GM21515 (cell line): ENCODE measurements around the gene SPAG16.

Experiments
- ATAC-seq: cut with Tn5 transposase; IDR thresholded peaks from one replicate; pipeline ENCODE4 v1.9.1; 2021; ENCODE audit not compliant: unreplicated experiment

Gene SPAG16

GRCh38 chr2:214064471-214064870 lies 780.2 kb downstream of the SPAG16 start:
- no peak for ATAC-seq

- ATAC-seq, result no peak
Measured at GRCh38 chr2:214066862-214067261, 782.6 kb downstream of the SPAG16 start.

DNA sequence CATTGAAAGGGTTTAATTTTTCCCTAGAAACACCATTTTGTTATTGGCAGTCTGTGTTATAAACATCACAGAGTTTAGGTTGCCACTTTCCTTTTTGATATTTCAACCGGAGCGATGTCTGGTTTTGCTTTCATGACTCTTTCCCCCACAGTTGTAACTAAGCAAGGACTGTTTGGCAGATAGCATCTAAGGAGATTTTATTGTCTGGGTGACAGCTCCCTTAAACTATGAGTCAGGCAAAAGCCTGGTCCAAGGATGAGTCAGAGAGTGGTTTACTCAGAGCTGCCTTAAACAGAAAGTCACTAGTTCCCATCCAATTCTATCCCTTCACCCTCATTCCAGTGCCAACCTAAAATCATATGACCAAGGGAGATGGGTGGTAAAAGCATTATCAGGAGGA lies 785.0 kb downstream of the SPAG16 start:
- ATAC-seq, result no peak

DNA sequence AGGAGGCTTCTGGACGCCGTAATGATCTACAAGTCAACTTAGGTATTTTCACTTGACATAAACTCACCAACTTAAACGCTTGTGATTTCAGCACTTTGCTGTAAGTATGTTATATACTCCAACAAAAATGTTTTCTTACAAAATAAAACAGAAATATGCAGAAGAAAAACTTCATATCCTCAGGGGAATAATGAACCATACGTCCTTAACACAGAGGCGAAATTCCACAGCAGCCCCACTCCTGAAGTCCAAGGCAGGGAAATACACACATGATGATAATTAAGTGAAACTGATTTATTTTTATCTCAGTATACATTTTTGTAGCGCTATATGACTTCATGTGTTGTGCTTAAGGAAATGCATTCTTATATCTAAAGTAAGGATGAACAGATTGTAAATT lies 791.2 kb downstream of the SPAG16 start:
- ATAC-seq, result no peak

GRCh38 chr2:214076527-214076926 lies 792.3 kb downstream of the SPAG16 start:
- no peak for ATAC-seq

- no peak for ATAC-seq
Measured at GRCh38 chr2:214077727-214078126, 793.5 kb downstream of the SPAG16 start.

DNA sequence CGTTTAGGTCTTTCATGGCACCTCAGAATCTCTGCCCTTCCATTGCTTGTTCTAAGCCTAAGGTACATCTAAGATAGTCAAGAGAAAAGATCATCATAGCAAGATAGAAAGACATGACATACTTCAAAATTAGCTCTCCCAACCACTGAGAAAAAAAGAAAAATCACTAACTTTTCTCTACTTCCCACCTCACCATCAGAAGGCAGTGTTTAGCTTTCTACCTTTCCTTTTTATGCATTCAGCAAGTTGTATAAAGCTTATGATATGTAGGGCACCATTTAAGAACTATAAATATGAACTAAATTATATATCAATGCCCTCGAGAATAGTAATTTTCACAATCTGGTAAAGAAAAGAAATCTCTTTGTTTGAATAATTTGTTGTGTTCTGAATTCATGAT lies 794.8 kb downstream of the SPAG16 start:
- no peak for ATAC-seq

- ATAC-seq, result no peak
Measured at GRCh38 chr2:214088536-214088935, 804.3 kb downstream of the SPAG16 start.

DNA sequence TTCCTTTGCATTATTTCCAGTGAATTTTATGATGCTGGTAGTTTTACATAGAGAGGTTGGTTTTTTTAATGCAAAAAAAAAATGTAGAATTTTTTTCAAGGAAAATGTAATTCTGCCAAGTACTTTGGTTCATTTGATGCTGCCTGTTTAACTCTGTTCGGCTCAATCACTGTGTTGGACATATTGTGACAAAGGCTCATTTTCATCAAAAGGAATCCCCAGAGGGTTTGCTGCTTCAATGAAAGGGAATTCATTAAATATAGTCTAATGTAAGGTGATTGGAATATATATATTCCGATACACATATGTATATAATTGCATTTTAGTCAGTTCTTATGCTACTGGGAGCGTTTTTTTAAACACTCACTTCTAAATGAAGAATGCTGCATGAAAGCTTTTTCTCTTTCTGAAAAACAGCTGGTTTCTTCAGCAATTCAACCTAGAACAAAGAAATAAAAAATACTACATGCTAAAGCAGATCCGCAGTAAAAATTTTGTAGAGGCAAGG lies 812.0 kb downstream of the SPAG16 start:
- ATAC-seq, result no peak

- ATAC-seq, result no peak
Measured at GRCh38 chr2:214098811-214099210, 814.5 kb downstream of the SPAG16 start.

GRCh38 chr2:214100488-214100887 lies 816.2 kb downstream of the SPAG16 start:
- no peak for ATAC-seq

DNA sequence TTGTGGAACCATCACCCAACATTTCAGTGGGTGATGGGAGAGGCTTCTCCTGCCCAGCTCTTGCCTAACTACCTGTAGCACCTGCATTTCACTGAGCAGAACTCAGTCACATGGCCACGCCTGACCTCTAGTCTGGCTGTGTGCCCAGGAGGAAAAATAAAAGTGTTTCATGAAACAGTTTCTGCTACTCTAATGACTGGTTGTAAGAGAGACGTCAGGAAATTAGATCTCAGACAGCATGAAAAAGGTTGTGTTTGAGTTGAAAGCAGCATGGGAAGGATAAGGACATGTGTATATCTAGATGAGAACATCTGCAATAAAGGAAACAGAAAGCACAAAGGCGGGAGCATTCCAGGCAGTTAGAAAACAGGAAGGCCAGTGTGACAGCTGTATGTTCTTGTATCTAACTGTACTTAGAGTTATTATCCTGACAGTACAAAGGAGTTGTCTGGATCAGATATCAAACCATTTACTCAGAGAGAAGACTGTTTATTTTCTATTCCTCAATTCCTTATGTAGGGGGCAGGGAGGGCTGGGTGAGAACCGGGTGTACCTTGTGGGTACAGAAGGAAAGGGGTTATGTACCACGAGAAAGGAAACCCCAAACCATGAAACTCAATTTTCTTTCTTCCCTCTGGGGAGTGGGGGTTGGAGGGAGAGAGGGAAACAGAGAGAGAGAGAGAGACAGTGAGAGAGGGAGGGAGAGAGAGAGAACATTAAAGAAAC lies 819.2 kb downstream of the SPAG16 start:
- no peak for ATAC-seq

GRCh38 chr2:214104219-214104618 lies 820.0 kb downstream of the SPAG16 start:
- ATAC-seq, result no peak

DNA sequence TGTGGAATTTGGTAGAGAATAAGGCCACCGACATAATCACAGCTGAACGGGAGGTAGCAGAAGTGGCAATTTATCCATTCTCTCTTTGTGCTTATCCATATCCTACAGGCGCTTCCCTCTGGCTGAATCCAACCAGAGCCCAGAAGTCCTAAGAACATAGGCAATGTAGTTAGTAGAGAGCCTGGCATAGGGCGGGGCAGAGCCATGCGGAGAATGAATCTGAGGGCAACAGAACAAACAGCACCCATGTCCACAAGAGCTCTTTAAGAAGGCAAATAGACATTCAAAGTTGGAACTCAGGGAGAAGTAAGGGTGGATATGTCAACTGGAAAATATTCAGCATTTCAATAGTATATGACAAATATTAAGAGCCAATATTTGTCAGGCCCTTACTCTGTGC lies 820.7 kb downstream of the SPAG16 start:
- ATAC-seq, result no peak

DNA sequence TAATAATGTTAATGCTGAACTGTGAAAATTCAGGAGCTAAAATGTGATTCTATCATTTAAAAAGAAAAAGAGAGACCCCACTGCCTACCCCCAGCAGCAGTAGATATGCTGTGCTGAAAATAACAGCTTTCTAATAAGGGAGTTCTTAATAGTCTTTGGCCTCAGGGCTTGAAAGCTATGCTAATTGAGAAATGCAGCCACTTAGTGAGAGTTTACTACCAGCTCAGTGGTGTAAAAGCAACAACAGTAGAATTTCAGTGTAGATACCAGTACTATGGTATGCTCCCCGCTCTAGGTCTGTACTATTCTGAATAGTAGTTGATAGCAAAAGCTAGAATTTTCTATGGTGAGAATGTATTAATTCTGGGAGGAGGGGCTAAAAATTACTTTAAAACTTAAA lies 823.5 kb downstream of the SPAG16 start:
- no peak for ATAC-seq

- ATAC-seq, result no peak
Measured at GRCh38 chr2:214108598-214108997, 824.3 kb downstream of the SPAG16 start.

GRCh38 chr2:214117054-214117453 lies 832.8 kb downstream of the SPAG16 start:
- ATAC-seq, result no peak

DNA sequence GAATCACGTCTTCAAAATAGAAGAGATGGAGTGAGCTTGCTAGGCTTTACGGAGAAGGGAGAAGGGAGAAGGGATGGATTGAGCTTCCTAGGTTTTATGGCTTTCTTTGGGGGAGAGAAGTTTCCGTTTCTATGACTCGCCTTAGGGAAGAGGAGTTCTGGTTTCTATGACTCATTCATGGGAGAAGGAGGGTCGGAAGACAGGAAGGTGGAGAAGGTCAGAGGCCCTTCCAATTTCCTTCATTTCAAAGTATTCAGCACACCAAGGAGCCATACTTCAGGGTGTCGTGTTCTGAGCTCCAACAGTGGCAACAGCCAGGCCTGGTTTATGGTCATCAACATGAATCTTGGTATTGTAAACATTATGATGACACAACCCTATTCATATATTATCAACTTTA lies 841.9 kb downstream of the SPAG16 start:
- no peak for ATAC-seq

DNA sequence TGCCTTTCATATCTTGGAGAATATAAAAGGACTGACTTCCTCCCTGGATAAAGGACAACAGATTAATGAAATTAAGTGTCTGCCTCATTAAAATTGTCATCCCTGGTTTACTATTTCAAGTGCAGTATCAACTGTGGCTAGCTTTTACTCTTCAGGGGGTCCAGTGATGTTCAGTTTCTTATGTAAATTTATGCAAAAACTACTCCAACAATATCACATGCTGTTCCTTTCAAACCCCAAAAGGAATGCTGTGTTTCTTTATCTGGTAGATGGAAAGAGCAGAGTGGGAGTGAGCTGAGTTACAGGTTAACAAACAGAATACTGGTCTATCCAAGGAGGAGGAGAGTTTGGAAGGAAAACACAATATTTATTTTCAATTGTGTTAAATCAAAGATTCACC lies 842.9 kb downstream of the SPAG16 start:
- ATAC-seq, result no peak

GRCh38 chr2:214127571-214127970 lies 843.3 kb downstream of the SPAG16 start:
- no peak for ATAC-seq

DNA sequence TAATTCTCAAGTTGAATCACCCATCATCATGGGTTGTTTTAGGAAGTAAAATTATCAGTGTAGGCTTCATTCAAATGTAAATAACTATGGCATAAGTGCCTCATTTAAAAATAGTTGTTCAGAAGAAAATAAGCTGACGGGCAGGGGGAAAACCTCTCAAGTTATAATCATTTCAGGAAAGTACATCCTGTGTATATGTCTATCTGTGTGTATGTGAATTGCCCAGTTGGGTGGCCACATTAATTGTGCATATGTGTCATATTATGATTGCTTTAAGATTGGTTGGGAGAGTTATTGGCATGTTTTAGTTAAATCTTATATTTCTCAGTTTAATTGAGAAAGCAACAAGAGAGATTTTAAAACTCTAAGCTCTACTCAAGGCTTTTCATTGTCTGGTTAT lies 843.8 kb downstream of the SPAG16 start:
- no peak for ATAC-seq

- no peak for ATAC-seq
Measured at GRCh38 chr2:214130114-214130513, 845.9 kb downstream of the SPAG16 start.

DNA sequence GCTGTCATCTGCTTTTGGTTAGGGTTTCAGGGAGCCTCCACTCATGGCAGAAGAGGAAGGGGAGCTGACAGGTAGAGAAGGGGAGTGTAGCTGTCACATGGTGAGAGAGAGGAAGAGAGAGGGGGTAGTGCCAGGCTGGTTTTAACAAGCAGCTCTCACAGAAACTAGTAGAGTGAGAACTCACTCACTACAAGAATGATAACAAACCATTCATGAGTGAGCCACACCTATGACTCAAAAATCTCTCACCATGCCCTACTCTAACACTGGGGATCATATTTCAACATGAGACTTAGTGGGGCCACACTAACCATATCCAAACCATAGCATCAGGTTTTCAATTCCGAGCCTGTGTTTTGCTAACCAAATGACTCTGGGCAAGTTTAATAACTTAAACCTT lies 851.7 kb downstream of the SPAG16 start:
- ATAC-seq, result no peak
